Measurements from ENCODE around the gene MYH10.

Gene MYH10

GRCh38 chr17:8445536-8445935 lies 185.0 kb downstream of the MYH10 start:
- no peak for DNase-seq (ENCODE audit: low read depth in 2 of 2)

- no peak for DNase-seq (ENCODE audit: low read depth in 2 of 2)
Observed at GRCh38 chr17:8444494-8444893, 186.0 kb downstream of the MYH10 start.

- DNase-seq (ENCODE audit: low read depth in 2 of 2) = no peak
Observed at GRCh38 chr17:8443756-8444155, 186.8 kb downstream of the MYH10 start.

GRCh38 chr17:8442310-8442709 lies 188.2 kb downstream of the MYH10 start:
- no peak for DNase-seq (ENCODE audit: low read depth in 2 of 2)

GRCh38 chr17:8441690-8442089 lies 188.8 kb downstream of the MYH10 start:
- no peak for DNase-seq (ENCODE audit: low read depth in 2 of 2)

GRCh38 chr17:8439681-8440080 lies 190.8 kb downstream of the MYH10 start:
- no peak for DNase-seq (ENCODE audit: low read depth in 2 of 2)

- no peak for DNase-seq (ENCODE audit: low read depth in 2 of 2)
Observed at GRCh38 chr17:8438441-8438840, 192.1 kb downstream of the MYH10 start.

GRCh38 chr17:8436844-8437171 lies 193.7 kb downstream of the MYH10 start:
- DNase-seq (ENCODE audit: low read depth in 2 of 2) = no peak

- DNase-seq (ENCODE audit: low read depth in 2 of 2) = peak; percentile 37 to 52
Observed at GRCh38 chr17:8436169-8436843, 194.2 kb downstream of the MYH10 start.

- DNase-seq (ENCODE audit: low read depth in 2 of 2) = peak; percentile 99
Observed at GRCh38 chr17:8435245-8436168, 195.0 kb downstream of the MYH10 start, which contains the start of gene NDEL1. Gene NDEL1, plus strand, starts transcription at chr17:8435884. Its CDS starts 8,388 bp downstream, at chr17:8444272.

GRCh38 chr17:8430966-8431365 lies 199.6 kb downstream of the MYH10 start:
- DNase-seq (ENCODE audit: low read depth in 2 of 2) = no peak

- DNase-seq (ENCODE audit: low read depth in 2 of 2) = no peak
Observed at GRCh38 chr17:8426802-8427201, 203.7 kb downstream of the MYH10 start.

GRCh38 chr17:8426094-8426720 lies 204.3 kb downstream of the MYH10 start:
- DNase-seq (ENCODE audit: low read depth in 2 of 2) = no peak

All from stimulated activated CD8-positive, alpha-beta memory T cell treated with anti-CD3 and anti-CD28 coated beads, Interleukin-15, amount 100 ng/mL, for 48 hours (primary cell).